HG03469 (cell line): ENCODE measurements around the gene PTPRG.

Experiments used
- ATAC-seq: cut with Tn5 transposase; IDR thresholded peaks from one replicate; pipeline ENCODE4 v1.9.1; 2021; ENCODE audit warnings: mild to moderate bottlenecking, moderate library complexity, moderate number of reproducible peaks; ENCODE audit not compliant: unreplicated experiment

The PTPRG gene

GRCh38 chr3:61788623-61789507 is 227.5 kb downstream of the PTPRG start:
- ATAC-seq = no peak

GRCh38 chr3:61789861-61790260 is 228.5 kb downstream of the PTPRG start:
- no peak for ATAC-seq

GRCh38 chr3:61790411-61790810 is 229.0 kb downstream of the PTPRG start:
- no peak for ATAC-seq

- ATAC-seq = no peak
Observed at GRCh38 chr3:61793056-61793455, 231.7 kb downstream of the PTPRG start.

GRCh38 chr3:61793521-61793920 is 232.2 kb downstream of the PTPRG start:
- no peak for ATAC-seq

GRCh38 chr3:61794341-61794740 is 233.0 kb downstream of the PTPRG start:
- no peak for ATAC-seq

- no peak for ATAC-seq
Observed at GRCh38 chr3:61794961-61795360, 233.6 kb downstream of the PTPRG start.

GRCh38 chr3:61796088-61796680 is 234.8 kb downstream of the PTPRG start:
- ATAC-seq = no peak

- ATAC-seq = no peak
Observed at GRCh38 chr3:61796911-61797310, 235.5 kb downstream of the PTPRG start.

GRCh38 chr3:61802772-61803171 is 241.4 kb downstream of the PTPRG start:
- ATAC-seq = no peak

- no peak for ATAC-seq
Observed at GRCh38 chr3:61803983-61804382, 242.6 kb downstream of the PTPRG start.

GRCh38 chr3:61804782-61805181 is 243.4 kb downstream of the PTPRG start:
- no peak for ATAC-seq

- no peak for ATAC-seq
Observed at GRCh38 chr3:61805510-61806080, 244.2 kb downstream of the PTPRG start.

- ATAC-seq = no peak
Observed at GRCh38 chr3:61806810-61807209, 245.4 kb downstream of the PTPRG start.

- no peak for ATAC-seq
Observed at GRCh38 chr3:61807865-61808276, 246.5 kb downstream of the PTPRG start.

GRCh38 chr3:61808526-61808925 is 247.2 kb downstream of the PTPRG start:
- ATAC-seq = no peak

- no peak for ATAC-seq
Observed at GRCh38 chr3:61808999-61809398, 247.6 kb downstream of the PTPRG start.

- no peak for ATAC-seq
Observed at GRCh38 chr3:61809879-61810278, 248.5 kb downstream of the PTPRG start.

- ATAC-seq = no peak
Observed at GRCh38 chr3:61810953-61811497, 249.7 kb downstream of the PTPRG start.

- no peak for ATAC-seq
Observed at GRCh38 chr3:61811652-61812051, 250.3 kb downstream of the PTPRG start.

- ATAC-seq = no peak
Observed at GRCh38 chr3:61812085-61812484, 250.7 kb downstream of the PTPRG start.

- no peak for ATAC-seq
Observed at GRCh38 chr3:61812517-61812916, 251.1 kb downstream of the PTPRG start.
